Lower leg skin (tissue), 3 donors: ENCODE results near the gene SPOCK1.

Source experiments
- POLR2A ChIP-seq, 2 donors: fragments of 450-650 bp; IDR thresholded peaks; one replicate each; pipeline ENCODE4 v1.6.1; 2016 to 2017; ENCODE audit warnings: antibody characterized with exemption in 2 of 2, mild to moderate bottlenecking in 1 of 2, moderate library complexity in 1 of 2
- TF ChIP-seq, protein P1 (sequence below), 3 donors: fragments of 450-650 bp; IDR thresholded peaks; one replicate each; pipeline ENCODE4 v1.5.1; 2016; ENCODE audit warnings: antibody characterized with exemption in 3 of 3, mild to moderate bottlenecking in 3 of 3, moderate library complexity in 2 of 3

DNA sequence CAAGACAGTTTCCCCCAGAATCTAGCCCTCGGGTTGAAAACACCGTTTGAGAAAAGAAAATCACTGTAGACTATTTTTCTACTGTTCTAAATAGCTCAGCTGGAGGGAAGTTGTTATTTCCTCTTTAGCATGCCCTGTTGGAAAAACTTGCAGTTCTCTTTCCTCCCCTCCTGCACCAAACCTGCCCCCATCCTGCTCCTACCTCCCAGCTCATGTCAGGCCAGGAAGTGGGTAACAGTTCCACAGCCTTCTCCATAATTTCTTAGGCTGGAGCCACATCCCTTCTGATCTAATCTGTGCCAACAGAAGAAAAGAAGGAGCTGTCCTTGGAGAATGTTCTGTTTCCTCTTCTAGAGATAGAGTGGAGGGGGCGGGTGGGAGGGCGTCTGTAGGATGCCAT is 437.7 kb downstream of the SPOCK1 start:
- TF ChIP-seq, protein P1, sequence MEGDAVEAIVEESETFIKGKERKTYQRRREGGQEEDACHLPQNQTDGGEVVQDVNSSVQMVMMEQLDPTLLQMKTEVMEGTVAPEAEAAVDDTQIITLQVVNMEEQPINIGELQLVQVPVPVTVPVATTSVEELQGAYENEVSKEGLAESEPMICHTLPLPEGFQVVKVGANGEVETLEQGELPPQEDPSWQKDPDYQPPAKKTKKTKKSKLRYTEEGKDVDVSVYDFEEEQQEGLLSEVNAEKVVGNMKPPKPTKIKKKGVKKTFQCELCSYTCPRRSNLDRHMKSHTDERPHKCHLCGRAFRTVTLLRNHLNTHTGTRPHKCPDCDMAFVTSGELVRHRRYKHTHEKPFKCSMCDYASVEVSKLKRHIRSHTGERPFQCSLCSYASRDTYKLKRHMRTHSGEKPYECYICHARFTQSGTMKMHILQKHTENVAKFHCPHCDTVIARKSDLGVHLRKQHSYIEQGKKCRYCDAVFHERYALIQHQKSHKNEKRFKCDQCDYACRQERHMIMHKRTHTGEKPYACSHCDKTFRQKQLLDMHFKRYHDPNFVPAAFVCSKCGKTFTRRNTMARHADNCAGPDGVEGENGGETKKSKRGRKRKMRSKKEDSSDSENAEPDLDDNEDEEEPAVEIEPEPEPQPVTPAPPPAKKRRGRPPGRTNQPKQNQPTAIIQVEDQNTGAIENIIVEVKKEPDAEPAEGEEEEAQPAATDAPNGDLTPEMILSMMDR (IDR thresholded peaks at IDR 0.05): no peak
- TF ChIP-seq POLR2A (IDR thresholded peaks at IDR 0.05): no peak
